ENCODE results near the gene BCL2L11. TPM values are rescaled to one million over a fixed set of nuclear protein-coding genes. Genes with fewer than 3 reads are reported as not detected.

The BCL2L11 gene
- total RNA-seq, 1 experiment from 2014 or later: 24.5 TPM

DNA sequence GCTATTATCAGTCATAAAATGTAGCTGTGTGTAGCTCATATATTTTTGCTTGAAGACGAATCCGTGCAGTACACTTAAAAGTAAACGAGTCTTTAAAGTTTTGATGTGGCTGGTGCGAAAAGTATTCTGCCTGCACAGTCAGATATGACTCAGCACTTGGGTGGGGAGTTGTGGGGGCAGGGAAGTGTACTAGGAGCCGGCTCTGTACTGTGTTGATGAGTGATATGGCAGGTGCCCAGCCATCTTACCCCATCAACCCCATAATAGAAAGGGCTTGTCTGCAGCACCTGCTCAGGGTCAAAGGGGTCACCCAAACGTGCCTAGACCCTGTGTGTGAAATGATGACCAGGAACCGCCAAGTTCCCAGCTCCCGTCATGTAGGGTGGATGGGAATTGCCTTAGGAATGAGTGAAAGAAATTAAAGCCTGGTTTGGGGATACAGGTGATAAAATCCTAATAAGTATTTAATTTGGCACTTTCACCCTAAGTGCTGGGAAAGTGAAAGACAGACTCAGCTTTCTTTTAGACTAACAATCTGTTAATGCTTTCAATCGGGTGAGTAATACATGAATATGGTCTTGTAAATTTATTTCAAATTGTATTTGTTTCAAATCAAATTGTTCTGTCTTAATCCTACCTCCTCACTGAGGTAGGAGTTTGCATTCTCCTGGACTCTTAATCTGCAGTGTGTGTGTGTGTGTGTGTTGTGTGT, 48.0 kb downstream of the BCL2L11 start:
- DNase-seq (ENCODE audit: low spot score): peak; percentile 67

GRCh38 chr2:111169268-111169667, 48.6 kb downstream of the BCL2L11 start:
- no peak for DNase-seq (ENCODE audit: low spot score)

DNA sequence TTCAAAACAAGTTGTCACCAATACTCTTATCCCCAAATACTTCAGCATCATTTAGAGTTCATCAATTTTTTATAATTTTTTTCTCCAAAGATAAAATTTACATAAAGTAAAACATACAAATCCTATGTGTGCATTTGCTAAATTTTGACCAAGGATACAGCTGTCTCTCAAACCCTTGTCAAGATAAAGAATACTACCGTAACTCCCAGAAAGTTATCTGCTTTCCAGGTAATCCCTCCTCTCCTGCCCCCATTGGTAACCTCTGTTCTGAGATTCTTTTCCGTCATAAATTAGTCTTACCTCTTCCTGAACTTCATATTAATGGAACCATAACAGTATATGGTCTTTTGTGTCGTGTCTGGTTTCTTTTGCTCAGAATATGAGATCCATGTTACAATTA, 49.2 kb downstream of the BCL2L11 start:
- no peak for DNase-seq (ENCODE audit: low spot score)

- DNase-seq (ENCODE audit: low spot score): no peak
These were observed 50.7 kb downstream of the BCL2L11 start for GRCh38 chr2:111171337-111171930.

GRCh38 chr2:111172666-111173065, 52.0 kb downstream of the BCL2L11 start:
- no peak for DNase-seq (ENCODE audit: low spot score)

- DNase-seq (ENCODE audit: low spot score): no peak
These were observed 52.6 kb downstream of the BCL2L11 start for GRCh38 chr2:111173338-111173737.

DNA sequence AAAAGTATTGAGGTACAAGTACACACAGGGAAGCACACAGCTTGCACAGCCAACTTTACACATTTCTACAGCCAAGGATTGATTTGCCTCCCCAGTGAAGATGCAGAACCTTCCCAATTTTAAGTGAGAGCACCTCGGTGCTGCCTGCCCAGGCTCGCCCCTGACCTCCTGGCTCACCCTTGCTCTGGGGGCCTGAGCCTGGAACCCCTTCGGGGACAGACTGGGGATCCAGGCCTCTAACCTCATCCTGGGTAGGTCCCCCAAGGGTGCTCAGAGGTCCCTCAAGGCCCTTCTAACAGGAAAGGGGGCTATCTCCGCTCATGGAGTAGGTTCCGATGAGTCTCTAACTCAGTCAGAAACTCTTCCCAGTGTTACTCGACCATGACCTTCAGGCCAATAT, 53.1 kb downstream of the BCL2L11 start:
- DNase-seq (ENCODE audit: low spot score): no peak

- no peak for DNase-seq (ENCODE audit: low spot score)
These were observed 54.9 kb downstream of the BCL2L11 start for GRCh38 chr2:111175615-111176014.

GRCh38 chr2:111176388-111176787, 55.7 kb downstream of the BCL2L11 start:
- no peak for DNase-seq (ENCODE audit: low spot score)

DNA sequence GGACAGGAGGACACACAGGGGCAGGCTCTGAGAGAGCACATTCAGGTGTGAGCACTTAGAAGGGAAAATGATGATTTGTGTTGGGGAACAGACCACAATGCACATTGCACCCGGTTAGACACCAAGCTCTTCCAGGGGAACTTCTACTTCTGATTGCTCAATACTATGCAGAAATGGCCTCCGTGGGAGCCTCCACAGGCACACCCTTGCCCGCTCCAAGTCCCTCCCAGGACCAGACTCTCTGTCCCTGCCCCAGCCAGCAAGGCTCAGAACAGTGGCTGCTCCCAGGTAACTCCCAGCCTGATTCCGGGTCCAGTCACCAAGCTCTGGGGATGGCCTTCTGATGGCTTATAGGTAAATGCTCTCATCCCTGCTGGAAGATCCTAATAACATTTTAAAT, 56.2 kb downstream of the BCL2L11 start:
- no peak for DNase-seq (ENCODE audit: low spot score)

DNA sequence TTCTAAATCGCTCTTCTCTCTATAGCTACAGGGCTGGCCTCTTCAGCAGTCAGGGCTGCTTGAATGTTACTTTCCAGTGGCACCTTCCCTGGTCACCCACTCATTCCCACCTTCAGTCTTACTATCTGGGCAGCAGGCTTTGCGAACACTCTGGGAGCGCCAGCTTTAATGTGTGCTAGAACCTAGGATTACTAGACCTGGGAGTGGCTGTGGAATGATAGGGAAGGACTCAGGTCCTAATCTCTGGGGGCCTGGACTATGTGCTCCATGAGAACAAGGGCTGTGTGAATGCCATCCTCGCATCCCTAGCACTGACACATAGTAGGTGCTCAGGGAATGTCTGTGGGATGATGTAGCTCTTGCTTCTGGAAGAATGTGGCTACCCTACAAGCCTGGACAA, 57.6 kb downstream of the BCL2L11 start:
- no peak for DNase-seq (ENCODE audit: low spot score)

DNA sequence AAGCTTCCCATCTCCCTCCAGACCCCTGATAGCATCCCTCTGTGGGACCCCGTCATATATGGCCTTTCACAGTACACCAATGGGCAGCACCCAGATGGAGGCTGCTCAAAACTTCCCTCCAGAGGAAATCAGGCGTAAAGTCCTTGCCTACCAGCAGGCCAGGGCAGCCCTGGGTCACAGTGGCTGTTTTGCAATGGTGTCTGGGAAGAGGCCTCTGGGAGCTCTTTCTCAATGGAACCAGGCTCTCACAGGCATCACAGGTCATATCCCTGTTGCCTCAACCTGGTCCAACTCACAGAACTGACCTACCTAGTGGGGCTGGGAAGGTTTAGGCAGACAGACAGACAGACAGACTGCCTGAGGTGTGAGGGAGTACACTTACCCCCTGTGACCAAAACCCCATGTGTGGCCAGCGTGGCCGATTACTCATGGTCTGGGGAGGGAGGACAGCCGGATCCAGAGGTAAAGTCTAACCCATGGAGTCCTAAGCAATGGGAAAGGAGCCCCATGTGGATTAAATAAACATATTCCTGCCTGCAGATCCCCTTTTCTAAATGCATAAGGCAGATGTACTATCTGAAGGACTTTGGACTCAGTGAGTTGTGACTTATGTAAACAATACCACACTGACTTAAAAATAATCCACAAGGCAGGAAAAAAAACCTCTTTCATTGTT, 58.2 kb downstream of the BCL2L11 start:
- DNase-seq (ENCODE audit: low spot score): peak; percentile 64

- DNase-seq (ENCODE audit: low spot score): no peak
These were observed 61.4 kb downstream of the BCL2L11 start for GRCh38 chr2:111182121-111182520.

GRCh38 chr2:111182740-111183139, 62.0 kb downstream of the BCL2L11 start:
- DNase-seq (ENCODE audit: low spot score): no peak

GRCh38 chr2:111184725-111185310, 64.1 kb downstream of the BCL2L11 start:
- no peak for DNase-seq (ENCODE audit: low spot score)

- DNase-seq (ENCODE audit: low spot score): peak; percentile 59
These were observed 64.8 kb downstream of the BCL2L11 start for GRCh38 chr2:111185361-111186022.

- no peak for DNase-seq (ENCODE audit: low spot score)
These were observed 65.5 kb downstream of the BCL2L11 start for GRCh38 chr2:111186121-111186715.

DNA sequence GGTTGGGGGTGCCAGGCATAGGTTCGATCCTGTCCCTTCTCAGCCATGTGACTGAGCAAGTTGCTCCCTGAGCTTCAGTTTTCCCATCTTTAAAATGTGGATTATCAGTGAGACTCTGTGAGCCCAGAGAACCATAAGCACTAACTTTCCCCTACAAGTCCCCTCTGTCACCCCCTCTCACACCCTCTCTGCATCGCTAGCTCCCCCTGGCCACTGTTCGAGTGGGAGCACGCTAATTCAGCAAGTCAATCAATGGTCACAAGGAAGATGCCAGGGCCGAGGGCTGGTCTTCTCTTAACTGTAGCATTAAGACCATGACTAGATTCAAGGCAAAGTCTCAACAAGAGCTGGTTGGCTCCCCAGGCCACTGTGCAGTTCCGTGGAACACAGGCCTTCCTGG, 66.2 kb downstream of the BCL2L11 start:
- no peak for DNase-seq (ENCODE audit: low spot score)

DNA sequence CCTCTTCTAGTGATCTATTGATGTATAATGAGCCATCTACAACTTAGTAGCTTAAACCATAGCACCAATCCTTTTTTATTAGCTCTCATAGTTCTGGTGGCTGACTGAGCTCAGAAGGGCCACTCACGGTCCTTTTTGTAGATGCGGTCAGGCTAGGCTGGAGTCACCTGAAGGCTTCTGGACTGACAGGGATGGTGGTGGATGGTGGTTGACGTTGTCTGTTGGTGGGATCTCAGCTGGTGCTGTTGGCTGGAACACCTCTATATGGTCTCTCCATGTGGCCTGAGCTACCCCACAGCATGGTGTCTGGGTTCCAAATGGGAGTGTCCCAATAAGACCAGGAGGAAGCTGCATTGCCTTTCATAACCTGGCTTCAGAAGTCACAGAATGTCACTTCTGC, 68.0 kb downstream of the BCL2L11 start:
- no peak for DNase-seq (ENCODE audit: low spot score)

DNA sequence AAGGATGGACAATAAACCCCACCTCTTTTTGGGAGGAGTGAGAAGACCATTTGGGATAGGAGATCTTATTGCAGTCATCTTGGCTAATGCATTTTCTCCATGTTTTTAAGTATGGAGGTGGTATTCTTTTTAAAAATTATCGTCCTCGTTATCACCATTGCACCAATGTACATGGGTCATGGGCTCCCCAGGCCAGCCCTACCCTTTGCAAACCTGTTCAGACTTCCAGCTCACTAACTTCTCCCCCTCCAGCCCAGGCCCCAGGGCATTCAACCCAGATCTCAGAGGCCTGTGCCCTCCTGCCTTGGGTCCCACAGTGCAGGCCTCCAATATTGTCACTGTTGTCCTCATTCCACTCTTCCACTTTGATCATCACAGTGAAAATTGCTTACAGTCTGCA, 68.4 kb downstream of the BCL2L11 start:
- no peak for DNase-seq (ENCODE audit: low spot score)

- DNase-seq (ENCODE audit: low spot score): no peak
These were observed 70.3 kb downstream of the BCL2L11 start for GRCh38 chr2:111190816-111191540.
